ENCODE results near the gene ITSN2. TPM values are rescaled to one million over a fixed set of nuclear protein-coding genes. Genes with fewer than 3 reads are reported as not detected.

The ITSN2 gene
- polyA plus RNA-seq, 3 donors = 26.0 to 91.1 (median 40.4) TPM

GRCh38 chr2:24181849-24182248, 178.5 kb downstream of the ITSN2 start:
- Histone ChIP-seq H3K27me3 (ENCODE audit: control insufficient read depth in 2 of 2, insufficient read depth in 2 of 2, low read length in 2 of 2) (no peaks in the 10 kb centered on the region), H3K9ac (ENCODE audit: insufficient read depth, low read length, poor library complexity, severe bottlenecking) (no peak overlapping the region), H3K4me2 (replicated peaks; ENCODE audit: extremely low read depth, low read length, poor library complexity, severe bottlenecking) (no peak overlapping the region), H3K9me3 (replicated peaks in 1 of 2; ENCODE audit: control insufficient read depth in 1 of 2, insufficient read depth in 1 of 2, low read length in 2 of 2) (no peaks in the 10 kb centered on the region), H2AFZ (ENCODE audit: insufficient read depth, low read depth, low read length, poor library complexity, severe bottlenecking) (no peak overlapping the region), H3K27ac (ENCODE audit: low read depth in 1 of 2, low read length in 2 of 2) (no peak overlapping the region), H3K79me2 (ENCODE audit: insufficient read depth, low read length) (no peaks in the 10 kb centered on the region), H3K4me3 (replicated peaks in 1 of 3; ENCODE audit: low read depth in 2 of 3, low read length in 3 of 3) (no peak overlapping the region), H3K4me1 (ENCODE audit: control insufficient read depth in 1 of 2, insufficient read depth in 2 of 2, low read length in 2 of 2) (no peaks in the 10 kb centered on the region), H3K36me3 (replicated peaks in 1 of 2; ENCODE audit: control insufficient read depth in 1 of 2, insufficient read depth in 2 of 2, low read length in 2 of 2) (no peaks in the 10 kb centered on the region), H4K20me1 (ENCODE audit: insufficient read depth, low read length) (no peaks in the 10 kb centered on the region)
- no peak overlapping the region for H3K4me3 Mint-ChIP-seq
- TF ChIP-seq CTCF (IDR thresholded peaks at IDR 0.05) = no peak
- H3K9me3 Mint-ChIP-seq = peaks cover 0 to 5% (median 0%) of the 10 kb centered on the region in 7 donors
- no peak for DNase-seq
- peak overlapping the region in 1 of 7 donors; percentile 7 for H3K27ac Mint-ChIP-seq
- intact Hi-C loops (cut with micrococcal nuclease) = no loop called here
- 80% methylated on average over 1 of the region's 6 CpGs for WGBS (ENCODE audit: insufficient coverage)
- peaks cover 0 to 7% (median 0%) of the 10 kb centered on the region in 3 donors for H3K27me3 Mint-ChIP-seq (ENCODE audit: low read depth in 3 of 3)
- peaks cover 2% of the 10 kb centered on the region for H3K4me1 Mint-ChIP-seq
- H3K36me3 Mint-ChIP-seq = no peaks in the 10 kb centered on the region

- Mint-ChIP-seq H3K4me1 (peaks cover 2% of the 10 kb centered on the region), H3K4me3 (no peak overlapping the region), H3K27me3 (ENCODE audit: low read depth in 3 of 3) (peaks cover 0 to 7% (median 5%) of the 10 kb centered on the region in 3 donors), H3K36me3 (no peaks in the 10 kb centered on the region), H3K27ac (no peak overlapping the region), H3K9me3 (peaks cover 0 to 5% (median under 1%) of the 10 kb centered on the region in 7 donors)
- Histone ChIP-seq H3K79me2 (ENCODE audit: insufficient read depth, low read length) (no peaks in the 10 kb centered on the region), H4K20me1 (ENCODE audit: insufficient read depth, low read length) (no peaks in the 10 kb centered on the region), H3K36me3 (replicated peaks in 1 of 2; ENCODE audit: control insufficient read depth in 1 of 2, insufficient read depth in 2 of 2, low read length in 2 of 2) (no peaks in the 10 kb centered on the region), H3K4me1 (ENCODE audit: control insufficient read depth in 1 of 2, insufficient read depth in 2 of 2, low read length in 2 of 2) (no peaks in the 10 kb centered on the region), H3K4me3 (replicated peaks in 1 of 3; ENCODE audit: low read depth in 2 of 3, low read length in 3 of 3) (no peak overlapping the region), H2AFZ (ENCODE audit: insufficient read depth, low read depth, low read length, poor library complexity, severe bottlenecking) (no peak overlapping the region), H3K27ac (ENCODE audit: low read depth in 1 of 2, low read length in 2 of 2) (no peak overlapping the region), H3K27me3 (ENCODE audit: control insufficient read depth in 2 of 2, insufficient read depth in 2 of 2, low read length in 2 of 2) (no peaks in the 10 kb centered on the region), H3K9ac (ENCODE audit: insufficient read depth, low read length, poor library complexity, severe bottlenecking) (no peak overlapping the region), H3K9me3 (replicated peaks in 1 of 2; ENCODE audit: control insufficient read depth in 1 of 2, insufficient read depth in 1 of 2, low read length in 2 of 2) (peaks cover 0 to 2% of the 10 kb centered on the region in 2 donors), H3K4me2 (replicated peaks; ENCODE audit: extremely low read depth, low read length, poor library complexity, severe bottlenecking) (no peak overlapping the region)
- DNase-seq = no peak
- intact Hi-C loops (cut with micrococcal nuclease) = no loop called here
- TF ChIP-seq CTCF (IDR thresholded peaks at IDR 0.05) = no peak
Observed at GRCh38 chr2:24179683-24180082, 180.7 kb downstream of the ITSN2 start.
